ENCODE results near the gene PAM16. TPM values are rescaled to one million over a fixed set of nuclear protein-coding genes. Genes with fewer than 3 reads are reported as not detected.
"Not testable (repeated sequence)": the region's sequence is repeated elsewhere in the genome, so short reads cannot be mapped to it uniquely, and the experiment has no call there.

PAM16 gene
- total RNA-seq, result 41.2 TPM
- long read RNA-seq, partial matches to known transcripts, result 0 of 16 reads
- long read RNA-seq, other reads (novel, unspliced or antisense), result 12 of 16 reads

GRCh38 chr16:4350787-4351659, at the start of gene PAM16:
PAM16 (minus strand) TSS chr16:4351321; CDS start chr16:4351234, 87 bp downstream.
- Histone ChIP-seq H3K27ac (peak within 1 kb of the TSS; percentile 83), H3K9me3 (no peaks in the 10 kb centered on the region), H3K27me3 (no peaks in the 10 kb centered on the region), H3K4me3 (peak within 1 kb of the TSS; percentile 69), H3K4me1 (peaks cover 36% of the 10 kb centered on the region), H3K36me3 (peaks cover 5% of the 10 kb centered on the region)
- no peak for TF ChIP-seq CTCF (IDR thresholded peaks at IDR 0.05)
- ATAC-seq (peak; percentile 92), DNase-seq (peak; percentile 99)
- intact Hi-C loops (cut with DNase I), result no loop called here

GRCh38 chr16:4399001-4399730, 48.0 kb upstream of the PAM16 start:
- intact Hi-C loops (cut with DNase I), result no loop called here
- no peak overlapping the region for H3K27ac ChIP-seq
- H3K27me3 ChIP-seq, result no peaks in the 10 kb centered on the region
- peaks cover 21% of the 10 kb centered on the region for H3K36me3 ChIP-seq
- H3K4me3 ChIP-seq, result no peak overlapping the region
- ATAC-seq (peak; percentile 20), DNase-seq (no peak)
- TF ChIP-seq CTCF (IDR thresholded peaks at IDR 0.05), result no peak
- peaks cover 4% of the 10 kb centered on the region for H3K4me1 ChIP-seq
- H3K9me3 ChIP-seq, result no peaks in the 10 kb centered on the region

- Histone ChIP-seq H3K36me3 (peaks cover 18% of the 10 kb centered on the region), H3K9me3 (no peaks in the 10 kb centered on the region), H3K27ac (no peak overlapping the region), H3K27me3 (no peaks in the 10 kb centered on the region), H3K4me3 (no peak overlapping the region), H3K4me1 (peaks cover 11% of the 10 kb centered on the region)
- intact Hi-C loops (cut with DNase I), result no loop called here
- ATAC-seq (no peak), DNase-seq (no peak)
- no peak for TF ChIP-seq CTCF (IDR thresholded peaks at IDR 0.05)
Measured at GRCh38 chr16:4395055-4395726, 44.1 kb upstream of the PAM16 start.

GRCh38 chr16:4393850-4394249, 42.7 kb upstream of the PAM16 start:
- H3K9me3 ChIP-seq; DNase-seq; intact Hi-C loops (cut with DNase I); H3K4me3 ChIP-seq; H3K27me3 ChIP-seq; H3K27ac ChIP-seq: not testable (repeated sequence)
- Histone ChIP-seq H3K36me3 (peaks cover 18% of the 10 kb centered on the region), H3K4me1 (peaks cover 15% of the 10 kb centered on the region)
- ATAC-seq, result peak; percentile 8

GRCh38 chr16:4393240-4393600, 42.1 kb upstream of the PAM16 start:
- peaks cover 18% of the 10 kb centered on the region for H3K36me3 ChIP-seq
- H3K27me3 ChIP-seq, result no peaks in the 10 kb centered on the region
- intact Hi-C loops (cut with DNase I), result no loop called here
- no peak overlapping the region for H3K4me3 ChIP-seq
- no peak for DNase-seq
- ATAC-seq, result peak; percentile 77
- H3K27ac ChIP-seq, result peak overlapping the region; percentile 63
- no peaks in the 10 kb centered on the region for H3K9me3 ChIP-seq
- no peak for TF ChIP-seq CTCF (IDR thresholded peaks at IDR 0.05)
- H3K4me1 ChIP-seq, result peaks cover 15% of the 10 kb centered on the region
